Epithelial cell of proximal tubule (primary cell): Measurements from ENCODE around the gene CDHR3. TPM values are rescaled to one million over a fixed set of nuclear protein-coding genes. Genes with fewer than 3 reads are reported as not detected.

ENCODE experiments used
- DNase-seq: peaks from one replicate; pipeline ENCODE4 v3.0.0-alpha.2; 2011; ENCODE audit warnings: low read depth
- H3K4me3 ChIP-seq: 2 replicates; pipeline ENCODE4 v1.5.1; 2011; ENCODE audit warnings: low read depth, mild to moderate bottlenecking, low read length
- CTCF ChIP-seq: conservative IDR thresholded peaks from 2 replicates; pipeline ENCODE4 v1.5.1; 2012; ENCODE audit warnings: low read depth, mild to moderate bottlenecking, low read length
- total RNA-seq: library from RNA; depleted of rRNA; stranded (reverse); fragments of >200 nt; gene quantifications from 2 replicates; pipeline ENCODE4 v1.2.3, GENCODE V29; 2015

The CDHR3 gene
- total RNA-seq, 1 donor from 2014 or later: 0.17 TPM

- H3K4me3 ChIP-seq: no peak overlapping the region
- TF ChIP-seq CTCF: no peak
- no peak for DNase-seq
These were observed 109.6 kb downstream of the CDHR3 start for GRCh38 chr7:106072715-106073091.

- no peak for DNase-seq
- H3K4me3 ChIP-seq: no peak overlapping the region
- TF ChIP-seq CTCF: no peak
These were observed 110.6 kb downstream of the CDHR3 start for GRCh38 chr7:106073701-106074100.

- no peak for TF ChIP-seq CTCF
These were observed 111.2 kb downstream of the CDHR3 start for GRCh38 chr7:106074257-106074656.

GRCh38 chr7:106075937-106076336, 112.9 kb downstream of the CDHR3 start:
- no peak overlapping the region for H3K4me3 ChIP-seq
- TF ChIP-seq CTCF: no peak
- DNase-seq: no peak

More at GRCh38 chr7:106074257-106074656, 111.2 kb downstream of the CDHR3 start:
- no peak overlapping the region for H3K4me3 ChIP-seq
- DNase-seq: no peak

- no peak for TF ChIP-seq CTCF
- no peak for DNase-seq
- no peak overlapping the region for H3K4me3 ChIP-seq
These were observed 113.5 kb downstream of the CDHR3 start for GRCh38 chr7:106076537-106076936.

- DNase-seq: no peak
- no peak for TF ChIP-seq CTCF
- H3K4me3 ChIP-seq: no peak overlapping the region
These were observed 117.4 kb downstream of the CDHR3 start for GRCh38 chr7:106080300-106080987.

- no peak for DNase-seq
- H3K4me3 ChIP-seq: no peak overlapping the region
- TF ChIP-seq CTCF: no peak
These were observed 119.2 kb downstream of the CDHR3 start for GRCh38 chr7:106082087-106082854.
